Activated naive CD4-positive, alpha-beta T cell treated with anti-CD3 and anti-CD28 coated beads, Interleukin-2, amount 10 ng/mL, durations not matched to agents 7 days and 5 days (primary cell): ENCODE measurements around the gene HSPH1.

Experiments
- CTCF ChIA-PET: fragments of 350-600 bp; sonication (Branson Sonifier 250); formaldehyde crosslinking; loops from one replicate; lab custom pipeline; 2021; ENCODE audit warnings: antibody characterized with exemption; lab: Charles Lee
- DNase-seq: peaks from one replicate; pipeline ENCODE4 v3.0.0-alpha.2; 2020
- H3K27ac Mint-ChIP-seq: one replicate; pipeline ENCODE4 v1.8.0; 2021; ENCODE audit warnings: mild to moderate bottlenecking, moderate library complexity, mixed read lengths
- H3K27me3 Mint-ChIP-seq: one replicate; pipeline ENCODE4 v1.8.0; 2021; ENCODE audit warnings: mild to moderate bottlenecking, mixed read lengths
- H3K36me3 Mint-ChIP-seq: one replicate; pipeline ENCODE4 v1.8.0; 2021; ENCODE audit warnings: mixed read lengths
- H3K4me1 Mint-ChIP-seq: one replicate; pipeline ENCODE4 v1.8.0; 2021; ENCODE audit warnings: mixed read lengths
- H3K4me3 Mint-ChIP-seq: one replicate; pipeline ENCODE4 v1.8.0; 2021; ENCODE audit warnings: mild to moderate bottlenecking, moderate library complexity, mixed read lengths
- H3K9me3 Mint-ChIP-seq: one replicate; pipeline ENCODE4 v1.8.0; 2021; ENCODE audit warnings: mixed read lengths

The HSPH1 gene

DNA sequence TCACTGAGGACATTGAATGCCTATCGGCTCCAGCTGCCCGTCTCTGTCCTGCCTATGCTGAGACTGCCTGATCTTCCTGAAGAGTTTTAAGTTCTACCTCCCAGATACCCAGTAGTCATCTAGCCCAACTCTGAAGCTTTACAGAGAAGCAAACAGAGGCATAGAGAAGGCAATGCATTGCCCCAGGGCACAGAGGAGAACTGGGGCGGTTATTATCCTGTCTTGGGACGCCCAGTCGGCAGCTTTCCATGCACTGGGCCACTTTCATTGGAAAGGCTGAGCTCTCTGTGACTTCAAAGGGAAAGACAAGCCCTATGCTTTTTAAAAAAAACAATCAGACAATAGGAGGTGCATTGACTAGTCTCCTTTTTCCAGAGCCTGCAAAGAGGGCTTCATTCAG, 71.6 kb downstream of the HSPH1 start:
- Mint-ChIP-seq H3K36me3 (no peaks in the 10 kb centered on the region), H3K9me3 (no peaks in the 10 kb centered on the region), H3K4me1 (peaks cover 5% of the 10 kb centered on the region), H3K4me3 (no peak overlapping the region), H3K27ac (no peak overlapping the region), H3K27me3 (peaks cover 75% of the 10 kb centered on the region)
- CTCF ChIA-PET, result interaction anchor here (0.7 kb wide), 1 partner anchor 13 kb away, joined by 3 read pairs; no protein-coding TSS in a partner anchor
- DNase-seq, result no peak

DNA sequence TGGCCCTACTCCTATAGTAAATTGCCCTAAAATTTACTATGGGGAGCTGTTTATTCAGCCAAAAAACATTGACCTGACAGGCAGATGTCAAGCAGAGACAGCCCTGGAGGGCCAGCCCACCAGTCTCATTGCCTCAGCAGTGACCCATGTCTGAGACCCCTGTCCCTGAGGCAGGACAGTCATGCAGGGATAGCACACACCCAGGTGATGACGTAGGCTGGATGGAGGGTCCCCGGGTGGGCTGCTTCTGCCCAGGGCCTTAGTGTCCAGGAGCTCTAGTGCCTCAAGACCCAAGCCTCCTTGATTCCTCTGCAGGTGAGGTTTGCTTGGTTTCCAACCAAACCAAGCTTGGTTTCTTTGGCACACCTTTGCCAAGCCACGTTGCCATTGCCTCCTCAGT, 72.1 kb downstream of the HSPH1 start:
- CTCF ChIA-PET, result interaction anchor here (0.7 kb wide), 1 partner anchor 12 kb away, joined by 3 read pairs; no protein-coding TSS in a partner anchor
- DNase-seq, result no peak
- no peaks in the 10 kb centered on the region for H3K36me3 Mint-ChIP-seq
- H3K27ac Mint-ChIP-seq, result no peak overlapping the region
- peaks cover 76% of the 10 kb centered on the region for H3K27me3 Mint-ChIP-seq
- H3K4me3 Mint-ChIP-seq, result no peak overlapping the region
- H3K9me3 Mint-ChIP-seq, result no peaks in the 10 kb centered on the region
- peaks cover 5% of the 10 kb centered on the region for H3K4me1 Mint-ChIP-seq

DNA sequence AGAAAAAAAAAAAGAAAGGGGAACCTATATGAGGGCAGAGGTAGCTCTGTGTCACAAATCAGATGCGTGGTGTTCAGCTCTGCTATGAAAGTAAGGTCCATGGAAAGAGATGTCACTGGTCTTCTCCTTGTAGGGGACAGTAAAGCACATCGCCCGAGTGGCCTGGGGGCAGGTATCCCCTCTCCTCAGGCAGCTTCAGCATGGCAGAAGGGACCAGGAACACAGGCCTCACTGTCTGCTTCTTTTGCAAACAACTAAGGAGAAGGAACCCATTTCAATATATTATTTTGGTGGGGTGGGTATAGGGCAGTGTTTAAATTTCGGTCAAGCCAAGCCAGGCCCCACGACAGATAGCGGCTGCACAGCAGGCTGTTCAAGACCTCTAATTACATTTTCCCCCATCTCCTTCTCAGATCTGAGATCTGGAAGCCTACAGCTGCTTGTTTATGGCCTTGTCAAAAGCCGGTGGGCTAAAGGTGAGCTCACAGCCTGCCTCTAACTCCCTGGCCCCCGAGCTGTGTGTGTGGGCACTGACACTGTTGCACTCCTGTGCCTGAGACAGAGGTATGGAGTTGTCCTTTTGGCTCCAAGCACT, 72.8 kb downstream of the HSPH1 start:
- Mint-ChIP-seq H3K4me1 (peaks cover 5% of the 10 kb centered on the region), H3K27ac (no peak overlapping the region), H3K9me3 (no peaks in the 10 kb centered on the region), H3K4me3 (no peak overlapping the region), H3K27me3 (peaks cover 77% of the 10 kb centered on the region), H3K36me3 (no peaks in the 10 kb centered on the region)
- CTCF ChIA-PET, result no interaction called here
- no peak for DNase-seq
